ENCODE results near the gene RUSC2.

RUSC2 gene

DNA sequence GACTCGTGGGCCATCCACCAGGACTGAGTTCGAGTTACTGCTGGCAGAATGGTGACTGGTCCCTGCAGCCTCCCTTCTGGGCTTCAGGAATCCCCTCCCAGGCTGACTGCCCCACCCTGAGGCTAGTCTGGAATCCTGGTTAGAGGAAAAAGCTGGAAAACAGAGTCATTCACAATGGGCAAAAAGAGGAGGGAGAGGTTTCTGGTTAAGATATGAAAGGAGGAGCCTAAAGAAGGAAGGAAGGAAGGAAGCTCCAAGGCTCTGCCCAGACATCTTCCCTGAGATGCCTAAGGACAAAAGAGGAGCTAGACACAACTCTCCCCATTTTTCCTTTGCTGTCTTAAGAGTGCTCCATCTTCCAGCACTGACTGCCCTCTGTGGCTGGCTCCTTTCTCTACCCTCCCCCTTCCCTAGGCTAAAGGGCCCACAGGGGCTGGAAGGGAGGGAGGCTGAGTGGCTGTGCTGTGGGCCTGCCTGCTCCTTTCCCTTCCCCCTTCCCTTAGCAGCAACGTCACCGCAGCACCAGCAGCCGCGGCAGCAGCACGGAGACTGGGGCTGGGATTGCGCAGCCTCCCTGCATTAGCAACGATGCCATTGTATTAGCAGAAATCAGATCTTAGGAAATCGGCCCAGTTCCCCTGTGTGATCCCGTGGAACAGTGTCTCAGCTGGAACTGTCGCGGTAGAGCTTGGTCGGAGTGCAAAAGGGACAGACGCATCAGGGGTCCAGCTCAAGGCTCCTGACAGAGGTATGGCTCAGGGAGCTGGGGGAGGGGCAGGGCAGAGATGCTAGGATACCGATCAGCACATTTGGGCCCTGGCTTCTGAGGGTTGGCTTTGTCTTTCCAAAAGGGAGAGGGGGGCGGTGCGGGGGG lies 48.7 kb downstream of the RUSC2 start:
- Histone ChIP-seq H3K9me3 (ENCODE audit: low read depth, low read length) (no peaks in the 10 kb centered on the region), H3K4me3 (peak overlapping the region; percentile 66), H3K27ac (peak overlapping the region; percentile 71), H3K9ac (ENCODE audit: insufficient read length) (no peak overlapping the region), H3K36me3 (ENCODE audit: insufficient read depth, low read length) (no peaks in the 10 kb centered on the region)
- peak; percentile 20 for DNase-seq (ENCODE audit: low read depth, low spot score)
- no peak for TF ChIP-seq EZH2 (IDR thresholded peaks at IDR 0.05)
- TF ChIP-seq POLR2AphosphoS5 (IDR thresholded peaks at IDR 0.05; ENCODE audit: borderline replicate concordance, low read depth, low read length): no peak
- TF ChIP-seq FOXP2 (optimal IDR thresholded peaks at IDR 0.05; ENCODE audit: control extremely low read depth, extremely low read length, insufficient read depth): no peak
